ENCODE data around the gene AURKB. TPM values are rescaled to one million over a fixed set of nuclear protein-coding genes. Genes with fewer than 3 reads are reported as not detected.

Gene AURKB
- total and polyA plus RNA-seq, 2 of the 13 experiments (the other 11 are each of a cell fraction or from before 2014, with no cell fraction given): 29.5 to 75.3 TPM

- TF ChIP-seq ZNF512B (CRISPR knock-in tag; IDR thresholded peaks at IDR 0.05; ENCODE audit: borderline replicate concordance) (no peak; the same call in 1 of the 2 replicates), SNRNP70 (IDR thresholded peaks at IDR 0.05; ENCODE audit: low read depth, low read length) (no peak), ZMAT5 (CRISPR knock-in tag; IDR thresholded peaks at IDR 0.05; ENCODE audit: borderline replicate concordance, low read depth) (no peak), ZSCAN22 (CRISPR knock-in tag; IDR thresholded peaks at IDR 0.05) (no peak), ATF1 (CRISPR knock-in tag; IDR thresholded peaks at IDR 0.05) (peak; percentile 99), FOSL1 (CRISPR knock-in tag; IDR thresholded peaks at IDR 0.05; ENCODE audit: borderline replicate concordance) (no peak), SNAPC4 (CRISPR knock-in tag; IDR thresholded peaks at IDR 0.05) (no peak), ZNF879 (CRISPR knock-in tag; IDR thresholded peaks at IDR 0.05) (no peak), ZNF562 (CRISPR knock-in tag; IDR thresholded peaks at IDR 0.05; ENCODE audit: borderline replicate concordance) (no peak), MIER3 (CRISPR knock-in tag; IDR thresholded peaks at IDR 0.05; ENCODE audit: borderline replicate concordance) (0 out of 2 replicates have a peak, but pooled peaks have one; percentile 76), KAT8 (CRISPR knock-in tag; IDR thresholded peaks at IDR 0.05) (peak; percentile 96), ZBTB44 (CRISPR knock-in tag; IDR thresholded peaks at IDR 0.05) (no peak), PRDM4 (CRISPR knock-in tag; IDR thresholded peaks at IDR 0.05; ENCODE audit: borderline replicate concordance) (no peak), RBM22 (optimal IDR thresholded peaks at IDR 0.05; ENCODE audit: low read length) (no peak), BCL6 (CRISPR knock-in tag; IDR thresholded peaks at IDR 0.05) (0 out of 2 replicates have a peak, but pooled peaks have one; percentile 26), MTF2 (CRISPR knock-in tag; IDR thresholded peaks at IDR 0.05; ENCODE audit: borderline replicate concordance) (no peak)
Observed at GRCh38 chr17:8248751-8249607, 38.6 kb upstream of the AURKB start, which contains the start of gene PFAS (continued).

All from HepG2 (cell line).